SK-N-SH (cell line): ENCODE results near the gene GDNF. TPM values are rescaled to one million over a fixed set of nuclear protein-coding genes. Genes with fewer than 3 reads are reported as not detected.

Source experiments
- CTCF ChIA-PET: fragments of 300-600, 350-600 bp; formaldehyde crosslinking; extraction: SDS; loops from one replicate; lab custom pipeline; 2021; lab: Yijun Ruan, JAX
- POLR2A ChIA-PET: fragments of 350-600 bp; sonication (Branson Sonifier 250); formaldehyde crosslinking; extraction: SDS; loops from one replicate; lab custom pipeline; 2020; ENCODE audit warnings: antibody characterized with exemption, inconsistent platforms; lab: Yijun Ruan, JAX
- DNase-seq: peaks from one replicate; pipeline ENCODE4 v3.0.0; 2012
- H2AFZ ChIP-seq: fragments of 200-600 bp; sonication (generic); 2 replicates; pipeline ENCODE4 v1.8.1; 2016; ENCODE audit warnings: antibody characterized with exemption, mild to moderate bottlenecking, low read depth
- H3F3A ChIP-seq: fragments of 200-600 bp; sonication (generic); replicated peaks from 2 replicates; pipeline ENCODE3; 2016; ENCODE audit warnings: antibody characterized with exemption, mild to moderate bottlenecking; ENCODE audit not compliant: insufficient read depth
- H3K27ac ChIP-seq, 2 experiments: fragments of 200-500 bp in 1 of 2; fragments of 200-600 bp in 1 of 2; sonication (Bioruptor generic) in 1 of 2; sonication (generic), shearing (Covaris generic) in 1 of 2; 2 replicates each; pipeline versions ENCODE4 v1.5.1 to v1.6.1; 2014 to 2016; ENCODE audit warnings: low read depth in 2 of 2, inconsistent platforms in 1 of 2, low read length in 1 of 2, mild to moderate bottlenecking in 1 of 2, mixed read lengths in 1 of 2
- H3K27me3 ChIP-seq: fragments of 200-600 bp; sonication (generic), shearing (Covaris generic); 2 replicates; pipeline ENCODE4 v1.6.1; 2016; ENCODE audit warnings: mixed run types; ENCODE audit not compliant: insufficient read depth
- H3K36me3 ChIP-seq, 2 experiments: fragments of 200-500 bp in 1 of 2; fragments of 200-600 bp in 1 of 2; sonication (Bioruptor generic) in 1 of 2; sonication (generic) in 1 of 2; replicated peaks in 1 of 2; 2 replicates each; pipeline versions ENCODE3 to v1.5.1; 2014 to 2016; ENCODE audit warnings: low read length in 1 of 2, mild to moderate bottlenecking in 1 of 2; ENCODE audit not compliant: insufficient read depth in 2 of 2, control insufficient read depth in 1 of 2
- H3K4me1 ChIP-seq, 2 experiments: fragments of 200-500 bp in 1 of 2; fragments of 200-600 bp in 1 of 2; sonication (Bioruptor generic) in 1 of 2; sonication (generic), shearing (Covaris generic) in 1 of 2; 2 replicates each; pipeline versions ENCODE4 v1.5.1 to v1.6.1; 2014 to 2016; ENCODE audit warnings: low read depth in 1 of 2, low read length in 1 of 2, mixed run types in 1 of 2; ENCODE audit not compliant: insufficient read depth in 2 of 2, control insufficient read depth in 1 of 2
- H3K4me2 ChIP-seq: fragments of 200-600 bp; sonication (generic), shearing (Covaris generic); 2 replicates; pipeline ENCODE4 v1.6.1; 2017; ENCODE audit warnings: mixed run types
- H3K4me3 ChIP-seq, 2 experiments: fragments of 200-500 bp in 1 of 2; fragments of 200-600 bp in 1 of 2; sonication (Bioruptor generic) in 1 of 2; sonication (generic), shearing (Covaris generic) in 1 of 2; 2 replicates each; pipeline versions ENCODE4 v1.5.1 to v1.8.1; 2014 to 2016; ENCODE audit warnings: low read depth in 2 of 2, inconsistent platforms in 1 of 2, low read length in 1 of 2, mild to moderate bottlenecking in 1 of 2, mixed read lengths in 1 of 2, moderate library complexity in 1 of 2
- H3K79me2 ChIP-seq: fragments of 200-600 bp; sonication (generic); 2 replicates; pipeline ENCODE4 v1.8.1; 2017; ENCODE audit warnings: mild to moderate bottlenecking; ENCODE audit not compliant: insufficient read depth
- H3K9ac ChIP-seq: fragments of 200-600 bp; sonication (generic); 2 replicates; pipeline ENCODE4 v1.6.1; 2017; ENCODE audit warnings: mixed run types
- H3K9me2 ChIP-seq: fragments of 200-600 bp; sonication (generic); 2 replicates; pipeline ENCODE4 v1.6.1; 2017; ENCODE audit warnings: mixed run types
- H3K9me3 ChIP-seq: fragments of 200-600 bp; sonication (generic); 2 replicates; pipeline ENCODE4 v1.6.1; 2017; ENCODE audit warnings: mixed run types, mild to moderate bottlenecking, moderate library complexity
- H4K20me1 ChIP-seq: fragments of 200-600 bp; sonication (generic); 2 replicates; pipeline ENCODE4 v1.6.1; 2017; ENCODE audit warnings: mild to moderate bottlenecking, mixed run types; ENCODE audit not compliant: insufficient read depth
- CHD2 ChIP-seq: fragments of 150-350 bp; IDR thresholded peaks from 2 replicates; pipeline ENCODE4 v1.6.1; 2018; ENCODE audit warnings: low read length; ENCODE audit not compliant: partially characterized antibody
- ELF1 ChIP-seq: IDR thresholded peaks from 2 replicates; pipeline ENCODE4 v1.4.0; 2012
- EP300 ChIP-seq, 2 experiments: IDR thresholded peaks; 2 replicates each; pipeline versions ENCODE4 v1.4.0 to v1.6.1; 2012; ENCODE audit warnings: borderline replicate concordance in 1 of 2, low read depth in 1 of 2, low read length in 1 of 2
- GABPA ChIP-seq: IDR thresholded peaks from 2 replicates; pipeline ENCODE4 v1.4.0; 2012; ENCODE audit warnings: low read depth, mild to moderate bottlenecking
- GATA2 ChIP-seq: sonication (generic); formaldehyde crosslinking; IDR thresholded peaks from 2 replicates; pipeline ENCODE4 v1.5.0; 2020; ENCODE audit warnings: mild to moderate bottlenecking, missing genetic modification reagents
- JUND ChIP-seq: IDR thresholded peaks from 2 replicates; pipeline ENCODE4 v1.4.0; 2012
- MXI1 ChIP-seq: IDR thresholded peaks from 2 replicates; pipeline ENCODE4 v1.6.1; 2012; ENCODE audit warnings: mild to moderate bottlenecking, low read depth, low read length, improper control_type of control experiment
- NFIC ChIP-seq: IDR thresholded peaks from 2 replicates; pipeline ENCODE4 v1.4.0; 2012; ENCODE audit warnings: borderline replicate concordance
- NRF1 ChIP-seq: IDR thresholded peaks from 2 replicates; pipeline ENCODE4 v1.6.1; 2012; ENCODE audit warnings: low read depth, mild to moderate bottlenecking, low read length
- POLR2AphosphoS5 ChIP-seq: IDR thresholded peaks from 2 replicates; pipeline ENCODE4 v1.6.1; 2012; ENCODE audit warnings: low read depth, low read length
- REST ChIP-seq: IDR thresholded peaks from 2 replicates; pipeline ENCODE4 v1.6.1; 2012; ENCODE audit warnings: mild to moderate bottlenecking, low read depth, low read length, moderate library complexity
- RFX5 ChIP-seq: IDR thresholded peaks from 2 replicates; pipeline ENCODE4 v1.6.1; 2012; ENCODE audit warnings: mild to moderate bottlenecking, improper control_type of control experiment, low read length
- RXRA ChIP-seq: IDR thresholded peaks from 2 replicates; pipeline ENCODE4 v1.4.0; 2012; ENCODE audit warnings: low read depth, mild to moderate bottlenecking, borderline replicate concordance
- SMC3 ChIP-seq: IDR thresholded peaks from 2 replicates; pipeline ENCODE4 v1.6.1; 2012; ENCODE audit warnings: low read depth, low read length, improper control_type of control experiment
- TAF1 ChIP-seq: IDR thresholded peaks from 2 replicates; pipeline ENCODE4 v1.6.1; 2012; ENCODE audit warnings: low read depth, mild to moderate bottlenecking, low read length, moderate library complexity, borderline replicate concordance
- TCF12 ChIP-seq: IDR thresholded peaks from 2 replicates; pipeline ENCODE4 v1.4.0; 2012
- USF2 ChIP-seq: fragments of 150-350 bp; IDR thresholded peaks from 2 replicates; pipeline ENCODE4 v1.6.1; 2017; ENCODE audit warnings: antibody characterized with exemption, low read length, low read depth, borderline replicate concordance
- YY1 ChIP-seq: IDR thresholded peaks from 2 replicates; pipeline ENCODE4 v1.4.0; 2012; ENCODE audit warnings: low read depth, mild to moderate bottlenecking
- WGBS: methylation state at CpG from one replicate; pipeline ENCODE4 v1.1.6; 2017; ENCODE audit warnings: low lambda C conversion rate; 5-methylcytosine and 5-hydroxymethylcytosine counted together
- polyA plus RNA-seq, 3 experiments: library from polyadenylated mRNA; depleted of rRNA; stranded (reverse); fragments of >200 nt; gene quantifications; 2 replicates each; pipeline ENCODE4 v1.2.3, GENCODE V29; 2012
- TF ChIP-seq, protein P1 (sequence below): IDR thresholded peaks from 2 replicates; pipeline ENCODE4 v1.4.0; 2012; ENCODE audit warnings: low read depth, borderline replicate concordance

Gene GDNF
- polyA plus RNA-seq, 1 of the 3 experiments (the other 2 are of a cell fraction), result 9.0 TPM

DNA sequence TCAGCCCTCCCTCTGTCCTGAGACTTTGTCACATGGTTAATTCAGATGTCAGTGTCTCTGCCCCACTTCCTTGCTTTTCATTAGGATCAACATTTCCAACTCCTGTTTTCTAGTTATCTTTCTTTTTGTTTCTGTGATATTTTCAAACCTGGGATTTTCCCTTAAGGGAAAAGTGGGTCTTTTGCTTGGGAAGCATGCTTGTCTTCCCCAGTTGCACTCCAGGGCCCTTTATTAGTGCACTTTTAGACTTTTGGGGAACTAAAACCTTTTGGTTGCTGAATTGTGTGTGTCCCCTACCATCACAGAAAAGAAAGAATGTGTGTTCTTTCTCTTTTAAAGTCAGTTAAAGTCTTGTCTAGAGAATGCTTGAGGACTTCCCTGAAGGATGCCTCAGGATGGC lies 18.4 kb upstream of the GDNF start:
- no peak for DNase-seq
- no peak overlapping the region for H3K4me3 ChIP-seq
- H3F3A ChIP-seq, result no peaks in the 10 kb centered on the region
- no peak overlapping the region for H3K4me2 ChIP-seq
- H4K20me1 ChIP-seq, result no peaks in the 10 kb centered on the region
- no peak overlapping the region for H3K9ac ChIP-seq
- no peaks in the 10 kb centered on the region for H3K4me1 ChIP-seq
- POLR2A ChIA-PET, result no interaction called here
- H3K27ac ChIP-seq, result no peak overlapping the region
- H3K9me2 ChIP-seq, result no peaks in the 10 kb centered on the region; the same call in 1 of the 2 replicates
- CTCF ChIA-PET, result interaction anchor here (1.2 kb wide), 1 partner anchor 17 kb away, joined by 3 read pairs; no protein-coding TSS in a partner anchor
- no peaks in the 10 kb centered on the region for H3K27me3 ChIP-seq
- no peaks in the 10 kb centered on the region for H3K36me3 ChIP-seq
- TF ChIP-seq USF2, result no peak
- TF ChIP-seq TAF1, result no peak
- TF ChIP-seq ELF1, result no peak
- TF ChIP-seq NFIC, result no peak
- TF ChIP-seq JUND, result no peak
- no peak for TF ChIP-seq TCF12
- TF ChIP-seq CHD2, result no peak
- TF ChIP-seq POLR2AphosphoS5, result no peak
- TF ChIP-seq REST, result no peak
- no peak for TF ChIP-seq GABPA
- no peak for TF ChIP-seq GATA2 (CRISPR knock-in tag)
- TF ChIP-seq, protein P1, sequence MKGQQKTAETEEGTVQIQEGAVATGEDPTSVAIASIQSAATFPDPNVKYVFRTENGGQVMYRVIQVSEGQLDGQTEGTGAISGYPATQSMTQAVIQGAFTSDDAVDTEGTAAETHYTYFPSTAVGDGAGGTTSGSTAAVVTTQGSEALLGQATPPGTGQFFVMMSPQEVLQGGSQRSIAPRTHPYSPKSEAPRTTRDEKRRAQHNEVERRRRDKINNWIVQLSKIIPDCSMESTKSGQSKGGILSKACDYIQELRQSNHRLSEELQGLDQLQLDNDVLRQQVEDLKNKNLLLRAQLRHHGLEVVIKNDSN, result no peak
- no peak for TF ChIP-seq NRF1
- TF ChIP-seq SMC3, result no peak
- H3K9me3 ChIP-seq, result no peaks in the 10 kb centered on the region
- no peaks in the 10 kb centered on the region for H3K79me2 ChIP-seq
- 0 out of 2 replicates have a peak overlapping the region, but pooled peaks have one; percentile 19 for H2AFZ ChIP-seq

- no peak for DNase-seq
- CTCF ChIA-PET, result interaction anchor here (1.2 kb wide), 1 partner anchor 16 kb away, joined by 3 read pairs; no protein-coding TSS in a partner anchor
- H4K20me1 ChIP-seq, result no peaks in the 10 kb centered on the region
- TF ChIP-seq ELF1 (no peak), NFIC (no peak), EP300 (IDR thresholded peaks at IDR 0.05; ENCODE audit: borderline replicate concordance in 1 of 2, low read depth in 1 of 2, low read length in 1 of 2) (no peak), TCF12 (no peak), RXRA (no peak), YY1 (no peak), REST (no peak), RFX5 (no peak), USF2 (no peak), MXI1 (no peak)
These were observed 17.9 kb upstream of the GDNF start for GRCh38 chr5:37857696-37858095.

More at GRCh38 chr5:37857696-37858095, 17.9 kb upstream of the GDNF start:
- no peaks in the 10 kb centered on the region for H3K36me3 ChIP-seq
- POLR2A ChIA-PET, result no interaction called here
- H3K4me3 ChIP-seq, result no peak overlapping the region
- H3K4me2 ChIP-seq, result no peak overlapping the region
- H3K9ac ChIP-seq, result no peak overlapping the region
- no peak overlapping the region for H3K27ac ChIP-seq
- no peaks in the 10 kb centered on the region for H3F3A ChIP-seq
- H3K79me2 ChIP-seq, result no peaks in the 10 kb centered on the region
- 0 out of 2 replicates have a peak overlapping the region, but pooled peaks have one; percentile 19 for H2AFZ ChIP-seq
- H3K9me3 ChIP-seq, result no peaks in the 10 kb centered on the region
- no peaks in the 10 kb centered on the region; the same call in 1 of the 2 replicates for H3K9me2 ChIP-seq
- H3K27me3 ChIP-seq, result no peaks in the 10 kb centered on the region
- WGBS, result 0% methylated on average over 1 of the region's 1 CpG
- no peaks in the 10 kb centered on the region for H3K4me1 ChIP-seq
